ENCODE data around the gene CD82. TPM values are rescaled to one million over a fixed set of nuclear protein-coding genes. Genes with fewer than 3 reads are reported as not detected.
A peak's percentile ranks its signal among the peaks of the same experiment; 100 is the strongest.

CD82 gene
- total and polyA plus RNA-seq, 3 donors from 2014 or later, result 5.0 to 13.7 (median 13.0) TPM

DNA sequence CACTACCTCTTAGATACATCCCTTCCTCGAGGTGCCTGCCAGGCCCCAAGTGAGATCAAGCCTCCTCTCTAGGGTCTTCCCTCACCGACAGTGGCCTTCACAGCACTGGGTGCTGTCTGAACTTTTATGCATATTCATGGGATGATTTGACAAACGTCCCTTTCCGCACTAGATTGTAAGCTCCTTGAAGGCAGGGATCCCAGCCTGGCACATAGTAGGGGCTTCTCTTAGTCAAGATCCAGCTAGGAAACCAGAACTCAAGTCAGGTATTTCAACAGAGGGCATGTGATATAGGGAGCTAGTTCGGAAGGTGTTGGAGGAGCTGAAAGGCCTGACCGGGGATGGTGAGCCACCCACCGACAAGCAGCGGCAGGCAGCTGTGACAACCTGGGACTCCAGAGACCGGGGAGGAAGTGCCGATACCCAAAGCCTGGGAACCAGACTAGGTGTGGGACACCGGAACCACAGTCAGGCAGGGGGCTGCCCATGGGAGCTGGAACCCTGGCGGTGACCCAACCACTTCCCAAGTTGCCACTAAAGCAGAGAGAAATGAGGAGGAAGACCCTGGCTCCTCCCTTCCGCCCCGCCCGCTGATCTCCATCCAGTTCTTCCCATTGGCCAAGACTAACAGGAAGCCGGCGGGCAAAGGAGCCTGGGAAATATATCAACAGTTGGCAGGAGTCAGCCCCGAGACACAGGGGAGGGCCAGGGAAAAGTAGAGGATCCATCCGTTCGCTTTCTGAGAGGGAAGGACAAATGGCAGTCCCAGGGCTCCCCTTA is 39.8 kb upstream of the CD82 start:
- intact Hi-C loops (cut with DNase I; ENCODE audit: low total_unique reads), result no loop called here
- DNase-seq, result peak; percentile 58
- H3K27ac ChIP-seq, result no peak overlapping the region
- WGBS, 2 donors, result 82% methylated on average over 20 of the region's 20 CpGs
- peaks cover 6% of the 10 kb centered on the region for H3K4me1 ChIP-seq
- no peak for TF ChIP-seq POLR2A (IDR thresholded peaks at IDR 0.05)
- no peak for TF ChIP-seq CTCF (IDR thresholded peaks at IDR 0.05)
- H3K4me3 ChIP-seq, result peak overlapping the region; percentile 21 to 36
- H3K27me3 ChIP-seq, result no peaks in the 10 kb centered on the region
- no peaks in the 10 kb centered on the region for H3K9me3 ChIP-seq
- no peaks in the 10 kb centered on the region for H3K36me3 ChIP-seq (ENCODE audit: low read depth, missing control alignments)

DNA sequence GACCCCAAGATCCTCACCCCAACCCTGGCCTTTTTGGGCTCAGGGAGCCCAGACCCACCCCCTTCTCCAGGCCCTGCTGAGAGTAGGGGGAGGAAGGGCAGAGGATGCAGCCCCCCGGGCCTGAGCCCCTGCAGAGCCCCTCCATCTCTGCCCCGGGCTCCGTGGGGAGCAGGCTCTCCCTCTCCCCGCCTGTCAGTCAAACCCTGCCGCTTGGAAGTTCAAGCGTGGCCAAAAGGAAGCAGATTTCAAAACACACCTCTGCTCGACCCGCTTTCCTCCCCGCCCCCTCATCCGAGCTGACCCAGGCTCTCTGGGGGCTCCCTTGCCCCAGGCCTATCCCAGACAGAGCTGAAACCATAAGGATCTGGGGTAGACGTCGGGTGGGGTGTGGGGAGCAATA is 39.0 kb upstream of the CD82 start:
- no peaks in the 10 kb centered on the region for H3K27me3 ChIP-seq
- TF ChIP-seq CTCF (IDR thresholded peaks at IDR 0.05), result no peak
- TF ChIP-seq POLR2A (IDR thresholded peaks at IDR 0.05), result no peak
- peak overlapping the region; percentile 21 to 36 for H3K4me3 ChIP-seq
- peaks cover 6% of the 10 kb centered on the region for H3K4me1 ChIP-seq
- no peak for DNase-seq
- intact Hi-C loops (cut with DNase I; ENCODE audit: low total_unique reads), result no loop called here
- H3K27ac ChIP-seq, result no peak overlapping the region
- H3K9me3 ChIP-seq, result no peaks in the 10 kb centered on the region
- H3K36me3 ChIP-seq (ENCODE audit: low read depth, missing control alignments), result no peaks in the 10 kb centered on the region
- 57 to 61% methylated on average over 9 to 12 of the region's 12 CpGs for WGBS, 2 donors

DNA sequence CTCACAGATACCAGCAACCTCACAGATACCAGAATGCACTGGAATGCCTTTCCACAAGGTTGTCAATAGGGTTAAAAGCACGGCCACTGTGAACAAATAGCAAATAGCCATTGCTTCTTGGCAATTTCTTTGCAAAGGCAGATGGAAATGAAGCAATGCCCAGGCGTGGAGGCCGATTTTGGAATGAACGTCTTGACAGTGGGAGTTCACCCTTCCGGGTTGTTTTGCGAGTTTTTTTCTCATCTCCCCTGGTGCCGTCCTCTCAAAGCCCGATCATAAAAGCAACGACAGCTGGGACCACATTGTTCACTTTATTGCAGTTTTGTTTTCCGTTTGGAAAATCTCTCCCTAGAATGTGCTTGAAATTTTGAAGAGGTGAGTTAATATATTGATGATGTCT is 38.0 kb upstream of the CD82 start:
- Histone ChIP-seq H3K9me3 (no peaks in the 10 kb centered on the region), H3K4me3 (no peak overlapping the region), H3K36me3 (ENCODE audit: low read depth, missing control alignments) (no peaks in the 10 kb centered on the region), H3K27ac (no peak overlapping the region), H3K4me1 (peaks cover 6% of the 10 kb centered on the region), H3K27me3 (no peaks in the 10 kb centered on the region)
- intact Hi-C loops (cut with DNase I; ENCODE audit: low total_unique reads), result no loop called here
- 64 to 72% methylated on average over 10 of the region's 10 CpGs for WGBS, 2 donors
- DNase-seq, result no peak
- TF ChIP-seq CTCF (IDR thresholded peaks at IDR 0.05) (no peak), POLR2A (IDR thresholded peaks at IDR 0.05) (no peak)

- DNase-seq, result no peak
- TF ChIP-seq CTCF (IDR thresholded peaks at IDR 0.05), result no peak
- no peak for TF ChIP-seq POLR2A (IDR thresholded peaks at IDR 0.05)
- H3K4me3 ChIP-seq, result no peak overlapping the region
- 75 to 86% methylated on average over 7 to 8 of the region's 8 CpGs for WGBS, 2 donors
- peaks cover 6% of the 10 kb centered on the region for H3K4me1 ChIP-seq
- H3K27me3 ChIP-seq, result no peaks in the 10 kb centered on the region
- H3K9me3 ChIP-seq, result no peaks in the 10 kb centered on the region
- intact Hi-C loops (cut with DNase I; ENCODE audit: low total_unique reads), result no loop called here
- no peaks in the 10 kb centered on the region for H3K36me3 ChIP-seq (ENCODE audit: low read depth, missing control alignments)
- no peak overlapping the region for H3K27ac ChIP-seq
Observed at GRCh38 chr11:44528103-44528502, 37.4 kb upstream of the CD82 start.

DNA sequence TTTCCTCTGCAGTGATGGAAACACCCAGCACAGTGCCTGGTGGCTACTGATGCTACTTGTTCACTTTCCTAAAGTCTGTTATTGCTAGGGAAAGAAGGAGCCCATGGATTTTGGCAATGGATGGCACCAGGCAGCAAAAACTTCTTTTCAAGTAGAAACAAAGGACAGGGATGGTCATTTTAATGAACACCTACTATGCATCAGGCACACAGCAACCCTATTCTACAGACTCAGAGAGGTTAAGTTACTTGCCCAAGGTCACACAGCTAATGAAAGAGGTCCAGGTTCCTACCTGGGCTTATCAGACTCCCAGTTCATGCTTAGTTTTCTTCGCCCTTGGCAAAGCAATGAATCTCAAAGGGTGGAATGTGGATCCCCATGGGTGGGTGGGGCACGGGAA is 36.9 kb upstream of the CD82 start:
- H3K27ac ChIP-seq, result no peak overlapping the region
- peaks cover 6% of the 10 kb centered on the region for H3K4me1 ChIP-seq
- 87 to 93% methylated on average over 2 of the region's 2 CpGs for WGBS, 2 donors
- intact Hi-C loops (cut with DNase I; ENCODE audit: low total_unique reads), result no loop called here
- no peaks in the 10 kb centered on the region for H3K27me3 ChIP-seq
- H3K9me3 ChIP-seq, result no peaks in the 10 kb centered on the region
- no peaks in the 10 kb centered on the region for H3K36me3 ChIP-seq (ENCODE audit: low read depth, missing control alignments)
- no peak for DNase-seq
- no peak overlapping the region for H3K4me3 ChIP-seq
- TF ChIP-seq CTCF (IDR thresholded peaks at IDR 0.05) (no peak), POLR2A (IDR thresholded peaks at IDR 0.05) (no peak)
